ENCODE results near the gene NTM. TPM values are rescaled to one million over a fixed set of nuclear protein-coding genes. Genes with fewer than 3 reads are reported as not detected.

NTM gene
- total RNA-seq, 1 donor from 2014 or later, result 11.2 TPM

DNA sequence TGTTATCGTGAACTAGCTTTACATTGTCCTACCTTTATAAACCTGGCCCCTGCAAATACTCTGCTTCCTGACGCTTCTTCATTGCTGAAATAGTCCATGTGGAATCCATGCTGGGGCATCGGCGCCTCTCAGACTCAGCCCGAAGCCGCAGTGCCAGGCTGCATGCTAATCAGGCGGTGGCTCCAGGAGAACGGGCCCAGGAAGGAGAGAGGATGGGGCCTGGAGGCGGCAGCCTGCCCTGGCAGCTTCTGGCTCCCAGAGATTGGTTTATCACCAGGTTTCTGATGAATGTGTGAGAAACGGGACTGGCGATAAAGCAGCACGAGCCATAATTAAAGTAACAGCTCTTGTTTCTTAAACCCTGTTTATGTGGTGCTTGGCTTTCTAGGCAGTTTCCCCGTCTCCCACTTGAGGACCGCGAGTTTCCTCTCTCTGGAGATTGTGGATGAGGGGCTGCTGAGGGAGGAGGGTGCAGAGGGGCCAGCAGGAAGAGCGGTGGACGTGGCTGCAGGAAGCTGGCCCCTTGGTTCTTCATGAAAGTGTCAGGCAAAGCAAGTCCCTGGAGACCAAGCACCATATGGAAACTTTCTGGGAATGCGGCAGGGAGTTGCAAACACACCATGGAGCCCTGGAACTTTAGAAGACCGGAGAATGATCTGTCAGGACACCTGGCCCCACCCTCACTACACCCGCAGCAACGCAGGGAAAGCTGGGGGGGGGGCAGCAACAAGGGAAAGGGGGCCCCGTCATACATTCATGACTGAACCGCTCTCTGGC lies 93.4 kb downstream of the NTM start:
- no peak for DNase-seq (ENCODE audit: low spot score)

DNA sequence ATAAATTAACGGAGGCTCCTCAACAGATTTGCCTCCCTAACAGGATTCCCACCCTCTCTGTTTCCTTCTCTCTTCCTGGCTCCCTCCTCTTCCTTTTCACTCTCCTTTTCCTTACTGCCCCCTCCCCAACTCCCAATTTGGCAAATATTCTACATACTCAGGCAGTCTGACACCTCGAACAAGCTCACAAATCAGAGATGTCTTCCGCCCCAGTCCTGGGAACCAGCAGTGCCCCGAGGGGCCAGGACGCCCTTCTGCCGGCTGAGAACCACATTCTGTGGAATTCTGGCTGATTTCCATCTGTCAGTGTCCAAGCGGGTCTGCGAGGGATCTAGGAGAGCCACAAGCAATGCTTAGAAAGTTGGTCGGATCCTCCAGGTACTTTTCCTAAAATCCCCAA lies 94.0 kb downstream of the NTM start:
- DNase-seq (ENCODE audit: low spot score), result no peak

DNA sequence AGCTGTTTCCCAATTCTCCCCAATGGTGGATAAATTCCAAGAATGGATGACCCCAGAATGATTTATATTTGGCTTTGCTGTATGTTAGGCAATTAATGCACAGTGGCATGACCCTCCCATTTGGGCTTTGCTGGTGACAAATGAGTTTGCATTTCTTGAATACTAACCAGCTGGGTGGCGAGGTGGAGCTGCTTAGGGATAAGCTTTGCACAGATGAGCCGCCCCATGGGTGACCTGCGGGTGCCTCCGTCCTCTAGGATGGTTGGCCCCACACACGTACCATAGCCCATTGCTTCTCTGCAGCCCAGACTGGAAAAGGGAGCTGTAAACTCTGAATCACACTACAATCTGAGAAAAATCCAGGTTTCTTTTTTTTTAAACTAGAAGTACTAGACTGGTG lies 94.6 kb downstream of the NTM start:
- no peak for DNase-seq (ENCODE audit: low spot score)

DNA sequence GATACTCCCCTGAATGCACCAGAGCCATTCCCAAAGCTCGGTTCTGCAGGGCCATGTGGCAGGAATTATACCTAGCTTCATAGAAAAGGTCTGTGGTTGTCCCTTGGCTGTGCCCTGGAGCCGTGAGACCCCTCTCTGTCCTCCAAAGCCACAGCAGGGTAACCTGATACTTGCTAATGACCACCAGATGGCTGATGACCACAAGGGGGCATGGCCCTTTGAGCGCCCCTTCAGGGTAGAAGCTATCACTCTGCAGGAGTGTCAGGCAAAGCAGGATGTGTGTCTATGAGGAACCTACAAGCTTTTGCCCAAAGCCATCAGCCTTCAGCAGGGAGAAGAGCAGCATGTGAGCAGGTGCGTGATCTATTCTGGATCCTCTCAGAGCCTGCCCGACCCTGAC lies 95.3 kb downstream of the NTM start:
- DNase-seq (ENCODE audit: low spot score), result no peak

DNA sequence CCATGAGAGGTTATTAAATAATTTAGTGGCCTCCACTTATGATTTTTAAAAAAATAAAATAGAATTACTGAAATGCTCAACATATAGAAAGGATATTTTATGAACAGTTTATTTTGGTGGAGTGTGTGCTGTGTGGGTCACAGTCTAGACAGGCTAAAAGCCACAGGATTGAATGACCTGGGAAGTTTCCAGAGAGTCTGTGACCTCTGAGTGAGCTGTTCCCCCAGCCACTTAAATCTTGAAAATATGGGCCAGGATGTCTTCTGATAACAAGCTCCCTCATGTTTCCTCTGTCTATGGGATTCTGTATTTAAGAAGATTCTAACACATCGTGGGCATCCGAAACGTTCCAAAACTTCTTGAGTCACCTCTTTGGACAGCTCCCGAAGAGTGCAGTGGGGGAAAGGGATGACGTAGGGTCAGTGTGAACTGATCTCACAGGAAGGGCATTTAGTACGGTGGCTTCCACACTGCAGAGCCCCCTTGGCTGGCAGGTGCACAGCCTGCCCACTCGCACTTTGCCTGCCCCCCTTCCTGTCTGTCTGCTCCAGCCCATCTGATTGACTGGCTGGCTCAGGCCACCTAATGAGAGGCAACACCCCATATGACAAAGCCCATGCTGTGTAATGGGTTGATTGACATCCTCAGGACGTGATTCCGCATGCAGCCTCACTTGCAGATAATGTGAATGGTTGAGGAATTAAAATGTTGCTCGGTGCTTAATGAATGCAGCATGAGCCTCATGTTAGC lies 97.4 kb downstream of the NTM start:
- no peak for DNase-seq (ENCODE audit: low spot score)

DNA sequence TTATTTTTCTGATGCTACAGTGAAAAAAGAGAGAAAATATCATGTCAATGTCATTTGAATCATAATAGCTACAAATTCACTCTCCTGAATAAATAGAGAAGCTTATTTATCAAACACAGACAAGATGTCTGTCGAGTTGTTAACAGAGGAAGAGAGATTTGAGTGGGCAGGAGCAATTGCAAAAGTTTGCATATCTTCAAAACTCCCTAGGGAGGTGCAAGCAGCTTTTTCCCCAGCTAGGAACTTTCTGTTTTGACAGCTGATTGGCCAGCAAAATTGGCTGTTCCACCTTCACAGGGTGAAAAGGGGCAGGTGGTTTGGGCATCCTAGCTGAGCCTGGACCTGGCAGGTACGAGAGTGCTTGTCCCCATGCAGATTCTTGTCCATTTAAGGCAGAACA lies 98.2 kb downstream of the NTM start:
- DNase-seq (ENCODE audit: low spot score), result no peak

DNA sequence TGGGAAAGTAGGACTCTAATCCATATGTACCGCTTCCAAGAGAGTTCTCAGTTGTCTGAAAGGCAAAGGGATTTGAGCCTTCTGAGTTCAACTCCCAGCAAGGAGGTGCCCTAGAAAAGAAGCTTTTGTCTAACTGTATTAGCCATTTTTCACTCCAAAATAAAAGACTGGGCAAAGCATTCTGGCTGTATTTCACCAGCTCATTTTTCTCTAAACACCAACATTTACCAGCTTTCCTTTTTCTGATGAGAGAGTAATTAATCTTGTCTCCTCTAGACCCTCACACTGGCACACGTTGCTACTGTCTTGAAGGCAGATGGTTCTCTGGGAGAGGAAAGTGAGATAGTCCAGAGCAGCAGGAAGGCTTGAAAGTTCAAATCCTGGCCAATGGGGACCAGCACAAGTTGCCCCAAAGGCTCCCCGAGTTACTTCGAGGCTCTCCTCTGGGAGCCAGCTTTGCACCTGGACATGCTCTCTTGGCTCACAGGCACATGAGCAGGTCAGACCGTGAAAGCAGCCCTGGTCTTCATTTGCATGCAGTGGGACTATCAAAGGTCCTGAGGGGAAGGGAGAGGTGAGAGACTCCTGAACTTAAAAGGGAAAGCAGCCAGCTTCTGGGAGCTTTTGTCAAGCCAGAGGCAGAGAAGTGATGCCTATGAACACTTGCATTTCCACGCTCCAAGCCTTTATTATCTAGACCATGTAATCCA lies 100.0 kb downstream of the NTM start:
- DNase-seq (ENCODE audit: low spot score), result no peak

DNA sequence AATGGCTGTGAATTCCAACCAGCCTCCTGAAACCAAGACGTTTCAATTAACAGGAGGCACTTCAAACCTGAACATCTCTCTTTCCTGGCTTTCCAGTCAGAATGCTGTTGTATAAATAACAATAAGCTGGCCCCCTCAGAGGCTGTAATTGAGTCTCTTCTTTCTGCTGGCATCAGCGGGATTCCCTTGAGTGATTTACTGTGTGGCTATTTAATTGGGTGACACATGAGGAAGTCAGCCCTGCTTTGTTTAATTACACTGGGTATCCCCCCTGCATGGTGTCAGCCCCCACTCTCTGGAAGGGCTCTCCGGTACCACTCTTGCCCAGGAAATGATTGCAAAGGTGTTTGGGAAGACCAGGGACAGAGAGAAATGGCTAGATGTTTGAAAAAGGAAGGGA lies 101.6 kb downstream of the NTM start:
- DNase-seq (ENCODE audit: low spot score), result no peak

DNA sequence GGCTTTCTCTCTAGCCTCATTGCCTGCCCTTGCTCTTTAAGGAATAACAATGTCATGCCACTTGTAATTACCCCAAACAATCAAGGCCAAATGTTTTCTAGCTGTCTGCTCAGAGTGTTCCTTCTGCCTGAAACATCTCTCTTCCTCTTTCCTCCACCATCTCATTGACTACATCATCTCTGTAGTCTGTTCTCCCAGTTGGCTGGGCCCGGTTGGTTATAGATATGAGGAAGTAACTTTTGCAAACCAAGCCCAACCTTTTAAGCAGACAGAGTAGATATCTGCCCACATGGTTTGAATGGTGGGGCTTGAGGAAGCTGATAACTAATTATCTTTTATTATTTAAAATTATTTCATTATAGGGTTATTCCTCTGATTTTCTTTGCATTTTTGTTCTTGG lies 104.5 kb downstream of the NTM start:
- DNase-seq (ENCODE audit: low spot score), result no peak

DNA sequence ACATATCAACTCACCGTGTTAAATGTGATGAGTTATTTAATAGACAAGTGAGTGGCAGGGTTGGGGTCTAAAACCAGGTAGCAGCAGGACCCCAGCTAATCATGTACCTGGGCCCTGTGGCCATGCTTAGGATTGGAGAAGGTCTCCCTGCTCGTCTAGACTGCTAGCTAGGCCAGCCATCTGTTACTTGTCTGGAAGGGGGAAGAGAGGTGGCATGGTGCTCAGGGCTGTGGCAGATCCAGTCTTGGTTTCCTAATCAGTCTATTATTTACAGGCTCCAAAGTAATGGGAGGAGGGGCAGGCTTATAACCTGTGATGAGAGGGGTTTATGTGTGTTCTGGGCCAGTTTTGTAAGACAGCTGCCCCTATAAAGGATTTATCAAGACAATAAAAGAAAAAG lies 105.9 kb downstream of the NTM start:
- no peak for DNase-seq (ENCODE audit: low spot score)

DNA sequence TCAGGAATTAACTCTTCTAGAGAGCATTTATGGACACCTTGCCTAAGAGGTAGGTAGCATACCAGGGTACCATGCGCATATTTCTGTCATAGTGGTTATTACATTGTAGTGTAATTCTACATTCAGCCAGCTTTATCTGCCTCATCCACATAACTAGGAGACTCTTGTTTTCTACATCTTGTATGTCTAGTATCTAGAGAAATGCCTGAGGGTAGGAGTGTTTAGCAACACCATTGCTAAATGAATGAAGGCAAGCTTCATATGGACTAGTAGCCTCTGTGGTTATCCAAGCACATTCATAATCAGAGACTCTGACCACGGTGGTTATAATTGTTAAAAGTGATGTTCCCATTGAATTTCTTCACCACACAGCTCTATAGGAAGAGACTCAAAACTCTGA lies 107.9 kb downstream of the NTM start:
- DNase-seq (ENCODE audit: low spot score), result no peak

DNA sequence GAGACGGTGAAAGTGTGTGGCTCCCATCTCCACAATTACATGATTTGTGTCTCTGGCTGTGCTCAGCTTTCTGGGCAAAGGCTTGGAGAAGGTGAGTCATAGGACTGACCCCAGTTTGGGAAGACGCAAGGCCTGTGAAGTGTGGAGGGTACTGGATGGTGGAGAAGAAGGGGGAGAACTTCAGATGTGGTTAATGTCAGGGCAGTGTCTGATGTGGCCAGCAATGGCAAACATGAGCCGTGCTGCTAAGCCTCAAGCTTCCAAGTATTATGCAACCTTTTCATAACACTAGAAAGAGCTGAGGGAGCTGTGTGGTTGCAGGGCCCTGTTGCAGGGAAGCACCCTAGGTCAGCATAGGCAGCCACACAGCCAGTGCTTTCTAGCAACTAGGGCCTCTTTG lies 110.9 kb downstream of the NTM start:
- DNase-seq (ENCODE audit: low spot score), result no peak

DNA sequence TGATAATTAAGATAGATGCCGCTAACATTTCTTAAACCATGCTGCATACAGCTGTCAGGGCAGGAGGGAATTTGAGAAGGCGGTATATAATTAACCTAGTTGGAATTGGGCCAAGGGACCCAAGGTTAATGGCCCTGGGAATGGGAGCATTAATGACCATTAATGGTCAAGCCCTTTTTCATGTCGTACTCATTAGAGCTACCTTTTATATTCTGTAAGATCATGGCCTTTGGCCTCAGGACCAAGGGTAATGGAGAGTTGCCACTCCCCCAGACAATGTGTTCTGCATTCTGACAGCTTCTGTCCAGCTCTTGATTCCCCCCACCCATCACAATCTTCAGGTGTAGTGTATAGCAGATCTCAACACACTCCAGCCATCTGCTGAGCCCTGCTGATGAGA lies 111.6 kb downstream of the NTM start:
- no peak for DNase-seq (ENCODE audit: low spot score)

DNA sequence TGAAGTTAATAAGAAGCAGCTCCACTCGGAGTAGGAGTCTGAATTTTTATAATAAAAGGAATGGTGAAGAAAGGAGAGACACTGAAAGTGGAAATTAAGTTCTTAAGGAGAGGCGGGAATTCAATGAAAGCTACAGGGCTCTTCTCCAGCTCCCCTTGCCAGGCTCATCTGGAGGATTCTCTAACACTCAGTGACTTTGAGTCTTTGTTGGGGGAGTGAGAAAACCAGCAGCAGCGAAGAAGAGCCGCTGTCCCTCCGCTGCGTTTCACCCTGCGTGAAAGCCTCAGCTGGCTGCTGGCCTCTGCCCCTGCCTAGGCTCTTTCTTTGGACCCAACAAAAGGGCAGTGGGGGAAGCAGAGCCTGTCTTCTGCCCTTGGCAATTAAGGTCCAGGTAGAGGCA lies 113.0 kb downstream of the NTM start:
- DNase-seq (ENCODE audit: low spot score), result no peak

DNA sequence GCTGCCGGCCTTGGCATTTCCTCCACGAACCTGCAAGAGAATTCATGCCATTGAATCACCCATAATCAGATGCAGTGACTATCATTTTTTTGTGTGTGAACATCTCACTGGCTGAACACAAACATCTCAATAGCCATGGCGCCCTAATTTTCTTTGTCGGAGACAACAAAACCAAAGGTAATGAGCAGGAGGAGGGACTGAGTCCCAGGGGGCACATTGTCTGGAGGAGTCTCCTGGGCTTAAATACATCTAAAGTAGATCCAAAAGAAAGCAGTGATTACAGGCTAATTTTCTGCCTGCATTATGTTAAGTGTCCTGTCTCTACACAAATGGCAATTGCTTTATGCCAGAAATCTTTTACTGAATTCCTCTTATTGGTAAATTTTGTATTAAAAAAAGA lies 113.5 kb downstream of the NTM start:
- no peak for DNase-seq (ENCODE audit: low spot score)

DNA sequence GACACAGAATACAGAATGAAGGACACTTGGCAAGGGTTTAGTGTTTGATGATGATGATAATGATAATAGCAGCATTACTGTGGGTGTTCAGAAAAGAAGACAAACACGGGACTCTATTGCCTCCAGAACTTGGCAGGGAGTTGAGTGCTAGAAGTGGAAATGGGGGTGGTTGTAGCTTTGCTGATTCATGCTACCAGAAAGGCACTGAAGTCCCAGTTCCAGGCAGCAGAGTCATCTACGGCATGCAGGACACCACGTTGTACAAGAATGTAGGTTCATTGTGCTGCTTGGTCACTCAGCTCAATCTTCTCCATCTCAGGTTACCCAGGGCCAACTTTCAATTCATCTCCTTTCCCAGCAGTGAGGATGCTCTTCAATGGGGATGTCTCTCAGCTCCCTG lies 115.7 kb downstream of the NTM start:
- no peak for DNase-seq (ENCODE audit: low spot score)

DNA sequence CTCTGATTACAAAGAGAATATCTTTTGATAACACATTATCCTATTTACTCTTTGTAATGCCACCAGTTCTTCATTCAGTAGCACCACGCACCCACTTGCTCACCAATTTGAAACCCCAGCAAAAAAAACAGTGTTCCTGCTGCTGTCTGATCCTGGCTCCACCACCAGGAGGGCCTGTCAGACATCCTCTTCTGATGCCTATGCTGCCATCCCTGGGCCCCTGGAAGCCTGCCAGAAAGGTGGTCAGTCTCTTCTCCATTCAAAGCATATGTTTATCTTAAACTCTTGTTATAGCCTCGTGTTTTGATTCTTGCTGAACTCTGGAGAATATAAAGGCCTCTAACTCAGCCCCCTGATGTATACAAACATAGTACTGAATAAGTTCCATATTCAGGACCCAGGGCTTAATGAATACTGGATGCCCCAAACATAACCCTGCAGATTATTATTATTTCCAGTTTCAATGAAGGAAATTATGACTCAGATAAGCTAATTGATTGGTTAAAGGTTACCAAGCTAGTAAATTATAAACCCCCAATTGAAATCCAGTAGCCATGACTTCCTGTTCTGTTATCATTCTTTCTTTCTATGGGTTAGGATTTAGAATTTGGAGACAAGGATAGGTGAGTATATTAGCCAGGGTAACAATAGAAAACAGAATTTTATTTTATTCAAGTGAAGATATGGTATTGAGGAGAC lies 116.7 kb downstream of the NTM start:
- DNase-seq (ENCODE audit: low spot score), result peak; percentile 27

DNA sequence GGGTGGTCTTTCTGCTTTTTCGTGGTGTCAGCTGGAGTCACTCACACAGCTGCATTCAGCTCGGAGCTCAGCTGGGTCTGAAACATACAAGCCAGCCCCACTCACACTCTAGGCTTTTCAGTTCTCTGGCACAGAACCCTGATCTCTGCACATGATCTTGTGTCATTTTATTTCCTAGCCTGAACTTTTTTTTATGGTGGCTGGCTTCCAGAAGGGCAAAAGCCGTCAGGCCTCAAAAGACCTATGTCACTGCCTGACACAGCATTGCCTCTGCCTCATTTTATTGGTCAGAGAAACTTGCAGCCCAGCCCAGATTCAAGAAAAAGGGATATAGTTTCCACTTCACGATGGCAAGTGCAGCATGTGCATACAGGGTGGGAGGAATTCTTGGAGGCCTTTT lies 117.8 kb downstream of the NTM start:
- peak; percentile 80 for DNase-seq (ENCODE audit: low spot score)

DNA sequence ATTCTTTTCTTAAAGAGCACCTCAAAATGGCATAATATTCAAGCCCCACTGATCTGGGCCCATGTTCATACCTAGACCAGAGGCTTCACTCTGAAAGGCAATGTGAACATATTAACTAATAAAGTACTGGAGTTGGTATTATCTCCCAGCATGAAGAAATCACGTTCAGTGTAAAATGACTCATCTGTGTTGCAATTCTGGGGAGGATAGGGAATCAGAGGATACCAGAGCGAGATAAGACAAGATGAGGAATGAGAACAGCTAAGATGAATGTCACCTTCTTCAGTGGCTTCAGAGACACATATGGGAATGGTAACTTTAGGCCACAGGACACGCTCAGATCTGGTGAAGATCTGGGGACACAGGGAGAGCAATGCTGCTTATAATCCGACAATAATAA lies 121.1 kb downstream of the NTM start:
- no peak for DNase-seq (ENCODE audit: low spot score)

DNA sequence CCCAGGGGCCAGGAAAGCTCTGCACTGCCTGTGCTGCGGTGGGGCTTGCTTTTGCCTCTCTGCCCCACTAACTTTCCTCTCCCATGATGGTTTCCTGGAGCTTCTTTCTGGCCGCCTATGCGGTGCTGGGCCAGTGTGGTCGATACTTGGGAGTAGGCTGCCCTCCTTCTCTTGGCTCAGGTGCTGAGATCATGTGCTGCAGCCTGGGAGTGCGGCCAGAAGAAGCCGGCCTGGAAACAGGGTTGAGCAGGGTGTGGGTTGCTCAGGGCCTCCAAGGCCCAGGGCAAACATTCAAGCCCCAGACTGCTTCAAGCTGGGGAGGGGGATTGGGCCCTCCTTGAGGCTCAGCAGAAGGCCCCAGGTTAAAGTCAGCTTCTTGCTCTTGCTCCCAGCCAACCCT lies 125.0 kb downstream of the NTM start:
- DNase-seq (ENCODE audit: low spot score), result peak; percentile 91

DNA sequence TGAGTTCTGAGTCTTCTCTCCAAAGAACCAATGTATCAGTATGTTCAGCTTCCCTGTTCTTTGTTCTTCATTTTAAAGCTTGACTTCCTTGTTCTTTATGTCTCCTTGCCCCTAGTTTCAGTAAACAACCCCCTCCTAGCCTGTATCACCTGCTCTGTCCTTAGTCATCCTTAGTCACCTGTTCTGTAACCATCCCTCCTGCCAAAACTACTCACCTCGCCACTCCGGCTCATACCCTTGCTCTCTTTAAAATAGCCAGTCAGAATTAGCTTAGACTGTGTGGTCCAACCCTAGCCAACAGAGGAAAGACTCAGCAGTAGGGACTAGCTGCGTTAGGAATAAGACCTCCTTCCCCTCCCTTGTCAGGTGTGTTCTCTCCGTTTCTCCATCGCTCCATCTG lies 127.3 kb downstream of the NTM start:
- DNase-seq (ENCODE audit: low spot score), result peak; percentile 52

DNA sequence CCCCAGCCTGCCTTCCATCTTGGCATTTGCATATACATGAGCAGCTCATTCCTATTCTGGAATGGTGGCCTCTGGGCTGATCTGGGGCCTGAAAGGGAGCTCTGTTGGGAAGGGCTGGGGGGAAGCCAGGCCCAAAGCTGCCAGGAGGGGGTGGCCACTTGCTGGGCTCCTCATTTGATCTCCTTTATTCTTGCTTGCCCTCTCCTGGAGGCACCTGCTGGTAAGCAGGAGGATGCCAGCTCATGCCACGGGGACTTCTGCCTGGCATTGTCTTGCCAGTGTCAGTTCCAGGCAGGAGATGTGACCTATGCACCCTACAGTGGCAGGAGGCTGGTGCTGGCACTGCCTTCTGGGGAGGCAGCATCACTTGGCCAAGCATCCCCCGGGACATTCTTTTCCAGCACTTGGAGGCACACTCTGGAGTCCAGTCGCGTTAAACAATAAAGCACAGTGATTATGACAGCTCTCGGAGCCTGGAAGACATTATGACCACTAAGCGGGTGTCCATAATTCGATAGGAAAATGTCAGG lies 128.3 kb downstream of the NTM start:
- DNase-seq (ENCODE audit: low spot score), result no peak
